Transverse colon (tissue), 4 donors: ENCODE results near the gene DCTPP1.

Experiments
- POLR2A ChIP-seq: fragments of 450-650 bp; IDR thresholded peaks from one replicate; pipeline ENCODE4 v1.6.1; 2016; ENCODE audit warnings: antibody characterized with exemption, mild to moderate bottlenecking, moderate library complexity
- POLR2AphosphoS5 ChIP-seq, 3 donors: sonication (generic); formaldehyde crosslinking; IDR thresholded peaks; one replicate each; pipeline ENCODE4 v1.6.1; 2016; ENCODE audit warnings: antibody characterized with exemption in 3 of 3
- TF ChIP-seq, protein P1 (sequence below), 5 experiments: fragments of 200-600 bp in 3 of 5; fragments of 450-650 bp in 2 of 5; sonication (generic) in 3 of 5; IDR thresholded peaks; 1 replicate in 2 of 5; 2 replicates in 3 of 5; pipeline ENCODE4 v1.5.1; 2016 to 2017; ENCODE audit warnings: antibody characterized with exemption in 5 of 5, inconsistent platforms in 3 of 5, mild to moderate bottlenecking in 2 of 5, moderate library complexity in 1 of 5

DNA sequence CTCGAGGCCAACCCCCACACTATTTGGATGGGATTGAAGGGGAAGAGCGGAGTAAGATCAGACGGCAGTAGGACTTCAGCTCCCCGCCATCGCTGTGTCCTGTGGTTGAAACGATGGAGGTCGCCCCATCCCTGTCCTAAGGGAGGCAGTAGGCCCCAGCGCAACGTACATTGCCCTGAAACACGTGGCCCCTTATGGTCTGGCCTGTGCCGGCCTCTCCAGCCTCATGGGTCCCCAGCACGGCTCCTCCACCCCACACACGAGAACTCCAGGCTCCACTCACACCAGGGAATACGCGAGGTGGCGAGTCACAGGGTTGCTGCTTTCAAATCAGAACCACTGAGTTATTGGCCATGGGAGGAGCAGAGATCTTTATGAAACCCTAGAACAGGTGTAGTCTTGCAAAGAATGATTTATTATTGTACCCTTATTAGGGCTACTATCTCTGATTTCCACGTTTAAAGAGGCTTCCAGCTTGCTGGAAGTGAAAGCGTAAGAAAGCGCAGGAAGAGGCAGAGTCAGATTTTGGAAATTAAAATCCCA, 669 bp upstream of the DCTPP1 start:
- TF ChIP-seq POLR2AphosphoS5 (IDR thresholded peaks at IDR 0.05) (no peak), POLR2A (no peak)
- TF ChIP-seq, protein P1, sequence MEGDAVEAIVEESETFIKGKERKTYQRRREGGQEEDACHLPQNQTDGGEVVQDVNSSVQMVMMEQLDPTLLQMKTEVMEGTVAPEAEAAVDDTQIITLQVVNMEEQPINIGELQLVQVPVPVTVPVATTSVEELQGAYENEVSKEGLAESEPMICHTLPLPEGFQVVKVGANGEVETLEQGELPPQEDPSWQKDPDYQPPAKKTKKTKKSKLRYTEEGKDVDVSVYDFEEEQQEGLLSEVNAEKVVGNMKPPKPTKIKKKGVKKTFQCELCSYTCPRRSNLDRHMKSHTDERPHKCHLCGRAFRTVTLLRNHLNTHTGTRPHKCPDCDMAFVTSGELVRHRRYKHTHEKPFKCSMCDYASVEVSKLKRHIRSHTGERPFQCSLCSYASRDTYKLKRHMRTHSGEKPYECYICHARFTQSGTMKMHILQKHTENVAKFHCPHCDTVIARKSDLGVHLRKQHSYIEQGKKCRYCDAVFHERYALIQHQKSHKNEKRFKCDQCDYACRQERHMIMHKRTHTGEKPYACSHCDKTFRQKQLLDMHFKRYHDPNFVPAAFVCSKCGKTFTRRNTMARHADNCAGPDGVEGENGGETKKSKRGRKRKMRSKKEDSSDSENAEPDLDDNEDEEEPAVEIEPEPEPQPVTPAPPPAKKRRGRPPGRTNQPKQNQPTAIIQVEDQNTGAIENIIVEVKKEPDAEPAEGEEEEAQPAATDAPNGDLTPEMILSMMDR (IDR thresholded peaks at IDR 0.05): peak in 1 of 5 experiments; percentile 43
